Calu3 (cell line): ENCODE results near the gene BAD. TPM values are rescaled to one million over a fixed set of nuclear protein-coding genes. Genes with fewer than 3 reads are reported as not detected.

ENCODE experiments used
- BruUV-seq: library from RNA; stranded (reverse); fragments of 400-500 nt; replicated peaks from 2 replicates; lab custom pipeline; 2021; lab: Mats Ljungman, UMichigan
- CTCF ChIA-PET: fragments of 300-600 bp; sonication (Branson Sonifier 250); formaldehyde crosslinking; loops from one replicate; lab custom pipeline; 2022; ENCODE audit warnings: antibody characterized with exemption; lab: Charles Lee
- DNase-seq: peaks from one replicate; pipeline ENCODE4 v3.0.0; 2022
- H3K27ac Mint-ChIP-seq: one replicate; pipeline ENCODE4 v1.8.0; 2022; ENCODE audit warnings: mixed read lengths; ENCODE audit not compliant: unreplicated experiment
- H3K27me3 Mint-ChIP-seq: one replicate; pipeline ENCODE4 v1.8.0; 2022; ENCODE audit warnings: mixed read lengths; ENCODE audit not compliant: unreplicated experiment
- H3K36me3 Mint-ChIP-seq: one replicate; pipeline ENCODE4 v1.8.0; 2022; ENCODE audit warnings: mild to moderate bottlenecking, moderate library complexity, mixed read lengths; ENCODE audit not compliant: insufficient read depth, unreplicated experiment
- H3K4me1 Mint-ChIP-seq: one replicate; pipeline ENCODE4 v1.8.0; 2022; ENCODE audit warnings: mild to moderate bottlenecking, low read depth, mixed read lengths; ENCODE audit not compliant: unreplicated experiment
- H3K4me3 Mint-ChIP-seq: one replicate; pipeline ENCODE4 v1.8.0; 2022; ENCODE audit warnings: mild to moderate bottlenecking, low read depth, moderate library complexity, mixed read lengths; ENCODE audit not compliant: unreplicated experiment
- H3K9me3 Mint-ChIP-seq: one replicate; pipeline ENCODE4 v1.8.0; 2022; ENCODE audit warnings: low read depth, mixed read lengths; ENCODE audit not compliant: unreplicated experiment
- CTCF ChIP-seq: fragments of 200-600 bp; IDR thresholded peaks from one replicate; pipeline ENCODE4 v1.8.0; 2022; ENCODE audit warnings: antibody characterized with exemption; ENCODE audit not compliant: unreplicated experiment
- intact Hi-C: fragments of 100-400 bp; cut with micrococcal nuclease; formaldehyde crosslinking; loops from one replicate; pipeline ENCODE4 v1.10.0; 2022; ENCODE audit not compliant: unreplicated experiment
- total RNA-seq: library from RNA; stranded (reverse); gene quantifications from 2 replicates; pipeline ENCODE4 v1.2.3, GENCODE V29; 2022

Gene BAD
- total RNA-seq, 1 experiment from 2014 or later = 30.2 TPM

- no peak for DNase-seq
- CTCF ChIA-PET = interaction anchor here (0.7 to 1.4 kb wide), 2 partner anchors 15 to 27 kb away, joined by 3 to 5 read pairs; no protein-coding TSS in a partner anchor
- Mint-ChIP-seq H3K4me1 (peaks cover 15% of the 10 kb centered on the region), H3K27me3 (no peaks in the 10 kb centered on the region), H3K4me3 (no peak overlapping the region), H3K9me3 (no peaks in the 10 kb centered on the region), H3K27ac (peak overlapping the region; percentile 39), H3K36me3 (peaks cover 93% of the 10 kb centered on the region)
- intact Hi-C loops = no loop called here
- BruUV-seq = no TSS peak
- no peak for TF ChIP-seq CTCF
These were observed 61.3 kb downstream of the BAD start for GRCh38 chr11:64223001-64223651.

GRCh38 chr11:64222651-64223000 lies 61.8 kb downstream of the BAD start:
- intact Hi-C loops = no loop called here
- no TSS peak for BruUV-seq
- no peaks in the 10 kb centered on the region for H3K27me3 Mint-ChIP-seq
- H3K4me1 Mint-ChIP-seq = peaks cover 12% of the 10 kb centered on the region
- H3K9me3 Mint-ChIP-seq = no peaks in the 10 kb centered on the region
- no peak overlapping the region for H3K27ac Mint-ChIP-seq
- peaks cover 94% of the 10 kb centered on the region for H3K36me3 Mint-ChIP-seq
- no peak overlapping the region for H3K4me3 Mint-ChIP-seq
- no peak for TF ChIP-seq CTCF
- CTCF ChIA-PET = interaction anchor here (0.7 kb wide), 1 partner anchor 15 kb away, joined by 5 read pairs; no protein-coding TSS in a partner anchor
- no peak for DNase-seq

- no peaks in the 10 kb centered on the region for H3K27me3 Mint-ChIP-seq
- H3K4me3 Mint-ChIP-seq = no peak overlapping the region
- H3K36me3 Mint-ChIP-seq = peaks cover 90% of the 10 kb centered on the region
- CTCF ChIA-PET = interaction anchor here (0.6 kb wide), 1 partner anchor 18 kb away, joined by 7 read pairs; no protein-coding TSS in a partner anchor
- H3K4me1 Mint-ChIP-seq = peaks cover 9% of the 10 kb centered on the region
- H3K27ac Mint-ChIP-seq = no peak overlapping the region
- BruUV-seq = no TSS peak
- intact Hi-C loops = no loop called here
- no peak for DNase-seq
- no peaks in the 10 kb centered on the region for H3K9me3 Mint-ChIP-seq
- TF ChIP-seq CTCF = no peak
These were observed 63.7 kb downstream of the BAD start for GRCh38 chr11:64220798-64221197.

- CTCF ChIA-PET = interaction anchor here (0.6 kb wide), 2 partner anchors 18 to 1080 kb away, joined by 7 to 8 read pairs; no protein-coding TSS in a partner anchor
- Mint-ChIP-seq H3K27ac (no peak overlapping the region), H3K27me3 (no peaks in the 10 kb centered on the region), H3K9me3 (no peaks in the 10 kb centered on the region), H3K4me3 (no peak overlapping the region), H3K36me3 (peaks cover 90% of the 10 kb centered on the region), H3K4me1 (peaks cover 9% of the 10 kb centered on the region)
- DNase-seq = no peak
- intact Hi-C loops = no loop called here
- BruUV-seq = no TSS peak
- no peak for TF ChIP-seq CTCF
These were observed 64.2 kb downstream of the BAD start for GRCh38 chr11:64220271-64220670.

Other genes with a start within 250 kb of the BAD start
- 0.09 and 0.10 TPM in 2 replicates for gene FLRT1, start 248.7 kb downstream of the BAD start, total RNA-seq
- gene MACROD1, start 118.6 kb downstream of the BAD start, total RNA-seq = 35.7 and 38.0 TPM in 2 replicates
- gene STIP1, start 98.5 kb downstream of the BAD start, total RNA-seq = 344 and 391 TPM in 2 replicates
- 16.6 and 18.6 TPM in 2 replicates for gene FERMT3, start 77.9 kb downstream of the BAD start, total RNA-seq
- gene TRPT1, start 58.5 kb downstream of the BAD start, total RNA-seq = 43.1 TPM in 2 replicates
- gene NUDT22, start 58.4 kb downstream of the BAD start, total RNA-seq = 58.7 and 63.6 TPM in 2 replicates
- 26.6 and 28.0 TPM in 2 replicates for gene DNAJC4, start 54.1 kb downstream of the BAD start, total RNA-seq
- gene VEGFB, start 50.1 kb downstream of the BAD start, total RNA-seq = 88.8 and 91.5 TPM in 2 replicates
- 87.4 and 91.3 TPM in 2 replicates for gene FKBP2, start 43.6 kb downstream of the BAD start, total RNA-seq
- gene PPP1R14B, start 37.7 kb downstream of the BAD start, total RNA-seq = 276 and 334 TPM in 2 replicates
- gene PLCB3, start 33.1 kb downstream of the BAD start, total RNA-seq = 35.9 and 39.5 TPM in 2 replicates
- gene GPR137, start 1.2 kb upstream of the BAD start, total RNA-seq = 33.3 and 37.0 TPM in 2 replicates
- gene KCNK4, start 6.6 kb upstream of the BAD start, total RNA-seq = not detected in 2 replicates
- 0.85 TPM in 1 of 2 replicates, not detected in the other for gene CATSPERZ, start 15.7 kb upstream of the BAD start, total RNA-seq
- 53.4 and 59.7 TPM in 2 replicates for gene ESRRA, start 20.9 kb upstream of the BAD start, total RNA-seq
- gene TRMT112, start 32.9 kb upstream of the BAD start, total RNA-seq = 197 and 211 TPM in 2 replicates
- 165 TPM in 2 replicates for gene PRDX5, start 33.5 kb upstream of the BAD start, total RNA-seq
- 7.6 and 8.2 TPM in 2 replicates for gene CCDC88B, start 55.5 kb upstream of the BAD start, total RNA-seq
- gene RPS6KA4, start 74.5 kb upstream of the BAD start, total RNA-seq = 46.0 and 56.5 TPM in 2 replicates